ENCODE measurements around the gene SLCO2A1.

DNA sequence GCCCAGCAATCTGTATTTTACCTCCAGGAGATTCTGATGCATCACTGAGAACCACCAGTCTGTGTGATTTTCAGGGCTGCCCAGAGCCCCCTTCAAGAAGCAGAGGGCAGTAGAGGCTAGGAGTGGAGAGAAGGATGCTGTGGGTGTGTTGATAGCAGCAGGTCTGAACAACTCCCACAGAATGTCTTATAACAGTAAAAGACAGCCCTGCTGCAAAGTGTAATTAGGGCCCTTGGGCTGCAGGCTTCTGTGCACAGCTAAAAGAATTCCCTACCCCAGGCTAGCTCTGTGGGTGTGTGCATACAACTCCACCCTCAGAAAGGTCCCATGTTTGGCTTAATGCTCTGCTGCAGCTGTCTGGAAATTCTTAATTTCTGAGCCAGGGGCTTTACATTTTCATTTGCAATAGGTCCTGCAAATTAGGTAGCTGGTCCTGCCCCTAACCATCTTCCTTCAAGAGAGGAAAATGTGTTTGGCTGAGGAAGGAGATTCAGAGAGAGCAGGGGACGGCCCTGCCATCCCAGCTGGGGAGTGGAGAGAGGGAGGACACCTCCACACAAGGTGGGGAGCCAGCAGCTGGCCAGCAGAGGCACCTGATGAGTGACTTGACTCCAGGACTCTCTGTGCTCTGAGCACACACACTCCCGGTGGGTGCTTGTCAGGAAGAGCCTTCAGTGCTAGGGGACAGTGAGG, 90.8 kb downstream of the SLCO2A1 start:
- TF ChIP-seq ZNF394 (tag by site-specific recombination; IDR thresholded peaks at IDR 0.05; ENCODE audit: borderline replicate concordance) (no peak), ZBTB8A (tag by site-specific recombination; IDR thresholded peaks at IDR 0.05) (no peak), ZBTB1 (tag by site-specific recombination; IDR thresholded peaks at IDR 0.05) (no peak)
- TF ChIP-seq, protein P1, sequence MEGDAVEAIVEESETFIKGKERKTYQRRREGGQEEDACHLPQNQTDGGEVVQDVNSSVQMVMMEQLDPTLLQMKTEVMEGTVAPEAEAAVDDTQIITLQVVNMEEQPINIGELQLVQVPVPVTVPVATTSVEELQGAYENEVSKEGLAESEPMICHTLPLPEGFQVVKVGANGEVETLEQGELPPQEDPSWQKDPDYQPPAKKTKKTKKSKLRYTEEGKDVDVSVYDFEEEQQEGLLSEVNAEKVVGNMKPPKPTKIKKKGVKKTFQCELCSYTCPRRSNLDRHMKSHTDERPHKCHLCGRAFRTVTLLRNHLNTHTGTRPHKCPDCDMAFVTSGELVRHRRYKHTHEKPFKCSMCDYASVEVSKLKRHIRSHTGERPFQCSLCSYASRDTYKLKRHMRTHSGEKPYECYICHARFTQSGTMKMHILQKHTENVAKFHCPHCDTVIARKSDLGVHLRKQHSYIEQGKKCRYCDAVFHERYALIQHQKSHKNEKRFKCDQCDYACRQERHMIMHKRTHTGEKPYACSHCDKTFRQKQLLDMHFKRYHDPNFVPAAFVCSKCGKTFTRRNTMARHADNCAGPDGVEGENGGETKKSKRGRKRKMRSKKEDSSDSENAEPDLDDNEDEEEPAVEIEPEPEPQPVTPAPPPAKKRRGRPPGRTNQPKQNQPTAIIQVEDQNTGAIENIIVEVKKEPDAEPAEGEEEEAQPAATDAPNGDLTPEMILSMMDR (tag by site-specific recombination; IDR thresholded peaks at IDR 0.05) = no peak
